Panc1 (cell line): Measurements from ENCODE around the gene PPP1R12A. TPM values are rescaled to one million over a fixed set of nuclear protein-coding genes. Genes with fewer than 3 reads are reported as not detected.

Source experiments
- ATAC-seq: fragments of 200-7000 bp; cut with Tn5 transposase; 2 replicates; pipeline ENCODE4 v1.9.1; 2020; ENCODE audit warnings: mild to moderate bottlenecking, moderate library complexity
- BruUV-seq: library from RNA; stranded (reverse); fragments of 400-500 nt; replicated peaks from 2 replicates; lab custom pipeline; 2021; lab: Mats Ljungman, UMichigan
- CTCF ChIA-PET: fragments of 300-600 bp; sonication (Branson Sonifier 250); formaldehyde crosslinking; loops from one replicate; lab custom pipeline; 2022; ENCODE audit warnings: antibody characterized with exemption; lab: Charles Lee
- POLR2A ChIA-PET: fragments of 300-600 bp; sonication (Branson Sonifier 250); formaldehyde crosslinking; loops from one replicate; lab custom pipeline; 2022; ENCODE audit warnings: antibody characterized with exemption; lab: Charles Lee
- DNase-seq: peaks from one replicate; pipeline ENCODE4 v3.0.0-alpha.2; 2010; ENCODE audit warnings: low read depth, low spot score
- H3K27ac ChIP-seq: 2 replicates; pipeline ENCODE4 v1.5.1; 2011; ENCODE audit warnings: mild to moderate bottlenecking, low read length, inconsistent platforms
- H3K27me3 ChIP-seq: fragments of 200-500 bp; sonication (Bioruptor generic); 2 replicates; pipeline ENCODE4 v1.6.0; 2014; ENCODE audit warnings: low read length, inconsistent platforms; ENCODE audit not compliant: control insufficient read depth, insufficient read depth
- H3K36me3 ChIP-seq: fragments of 200-500 bp; sonication (Bioruptor generic); 2 replicates; pipeline ENCODE4 v1.5.1; 2014; ENCODE audit warnings: inconsistent platforms, mild to moderate bottlenecking, low read length, moderate library complexity; ENCODE audit not compliant: control insufficient read depth, insufficient read depth
- H3K4me1 ChIP-seq: 2 replicates; pipeline ENCODE4 v1.5.1; 2011; ENCODE audit warnings: inconsistent platforms, mild to moderate bottlenecking, low read length, moderate library complexity; ENCODE audit not compliant: control insufficient read depth, insufficient read depth
- H3K4me3 ChIP-seq, 2 experiments: 2 replicates each; pipeline ENCODE4 v1.5.1; 2011 to 2012; ENCODE audit warnings: low read depth in 2 of 2, low read length in 2 of 2, mild to moderate bottlenecking in 2 of 2, inconsistent platforms in 1 of 2, moderate library complexity in 1 of 2
- H3K9me3 ChIP-seq: fragments of 200-500 bp; sonication (Bioruptor generic); 2 replicates; pipeline ENCODE4 v1.5.1; 2014; ENCODE audit warnings: low read depth, mild to moderate bottlenecking, inconsistent platforms, low read length, moderate library complexity; ENCODE audit not compliant: control insufficient read depth, insufficient read depth
- CTCF ChIP-seq: fragments of 450-650 bp; IDR thresholded peaks from 2 replicates; pipeline ENCODE4 v1.5.1; 2017; ENCODE audit warnings: mild to moderate bottlenecking
- POLR2AphosphoS5 ChIP-seq: IDR thresholded peaks from 2 replicates; pipeline ENCODE4 v1.6.1; 2012; ENCODE audit warnings: mild to moderate bottlenecking, low read depth, low read length, moderate library complexity
- REST ChIP-seq, 2 experiments: IDR thresholded peaks; 2 replicates each; pipeline ENCODE4 v1.6.1; 2011 to 2012; ENCODE audit warnings: low read depth in 2 of 2, control low read depth in 1 of 2, low read length in 1 of 2, mild to moderate bottlenecking in 1 of 2, moderate library complexity in 1 of 2; ENCODE audit not compliant: insufficient read depth in 1 of 2
- SIN3A ChIP-seq: IDR thresholded peaks from 2 replicates; pipeline ENCODE4 v1.6.1; 2012; ENCODE audit warnings: low read depth, mild to moderate bottlenecking, low read length, moderate library complexity, borderline replicate concordance; ENCODE audit not compliant: insufficient read depth
- TCF7L2 ChIP-seq: IDR thresholded peaks from 2 replicates; pipeline ENCODE4 v1.6.1; 2011; ENCODE audit warnings: mild to moderate bottlenecking, low read depth, low read length, inconsistent platforms
- in situ Hi-C: cut with HindIII; loops from 2 replicates; pipeline ENCODE4 v1.10.0; 2016; ENCODE audit warnings: low sequenced_read_pairs, low pct_unique_long_range_greater_than_20kb
- intact Hi-C: fragments of 100-400 bp; cut with micrococcal nuclease; formaldehyde crosslinking; loops from one replicate; pipeline ENCODE4 v1.10.0; 2022; ENCODE audit not compliant: unreplicated experiment
- total RNA-seq: library from RNA; stranded (reverse); gene quantifications from one replicate; pipeline ENCODE4 v1.2.1, GENCODE V29; 2021; ENCODE audit not compliant: unreplicated experiment

PPP1R12A gene
- total RNA-seq, 1 experiment from 2014 or later = 61.6 TPM

GRCh38 chr12:79842630-79843029 lies 92.3 kb downstream of the PPP1R12A start:
- DNase-seq (no peak), ATAC-seq (no peak)
- Histone ChIP-seq H3K4me1 (peaks cover 10% of the 10 kb centered on the region; the same call in 1 of the 2 replicates), H3K27me3 (no peaks in the 10 kb centered on the region), H3K9me3 (no peaks in the 10 kb centered on the region; the same call in 1 of the 2 replicates), H3K4me3 (no peak overlapping the region), H3K27ac (no peak overlapping the region), H3K36me3 (no peaks in the 10 kb centered on the region)
- BruUV-seq = TSS peak; percentile 32
- ChIA-PET POLR2A (interaction anchor here (0.6 kb wide), 1 partner anchor 11 kb away, joined by 5 read pairs; no protein-coding TSS in a partner anchor), CTCF (interaction anchor here (0.6 kb wide), 1 partner anchor 938 kb away, joined by 3 read pairs; no protein-coding TSS in a partner anchor)
- in situ Hi-C loops = no loop called here
- intact Hi-C loops = no loop called here
- no peak for TF ChIP-seq SIN3A
- TF ChIP-seq CTCF = no peak
- TF ChIP-seq POLR2AphosphoS5 = no peak
- TF ChIP-seq REST (IDR thresholded peaks at IDR 0.05; ENCODE audit: insufficient read depth in 1 of 2, low read depth in 2 of 2, low read length in 1 of 2) = no peak
- TF ChIP-seq TCF7L2 = no peak

- Histone ChIP-seq H3K9me3 (no peaks in the 10 kb centered on the region; the same call in 1 of the 2 replicates), H3K36me3 (no peaks in the 10 kb centered on the region), H3K27me3 (no peaks in the 10 kb centered on the region), H3K27ac (no peak overlapping the region), H3K4me3 (no peak overlapping the region), H3K4me1 (peaks cover 7% of the 10 kb centered on the region; the same call in 1 of the 2 replicates)
- in situ Hi-C loops = no loop called here
- TF ChIP-seq POLR2AphosphoS5 = no peak
- TF ChIP-seq CTCF = no peak
- no peak for TF ChIP-seq TCF7L2
- TF ChIP-seq SIN3A = no peak
- no peak for TF ChIP-seq REST (IDR thresholded peaks at IDR 0.05; ENCODE audit: insufficient read depth in 1 of 2, low read depth in 2 of 2, low read length in 1 of 2)
- BruUV-seq = no TSS peak
- ATAC-seq = no peak
- POLR2A ChIA-PET = interaction anchor here (0.6 kb wide), 1 partner anchor 10 kb away, joined by 5 read pairs; no protein-coding TSS in a partner anchor
- CTCF ChIA-PET = no interaction called here
- no peak for DNase-seq
- intact Hi-C loops = no loop called here
Observed at GRCh38 chr12:79841878-79842265, 93.0 kb downstream of the PPP1R12A start.
